HG03103 (cell line): ENCODE results near the gene EXOC3.
"Not testable (repeated sequence)": the region's sequence is repeated elsewhere in the genome, so short reads cannot be mapped to it uniquely, and the experiment has no call there.

Experiments
- ATAC-seq: cut with Tn5 transposase; IDR thresholded peaks from one replicate; pipeline ENCODE4 v1.9.1; 2021; ENCODE audit warnings: low read depth; ENCODE audit not compliant: unreplicated experiment

Gene EXOC3

GRCh38 chr5:483011-483410 lies 40.0 kb downstream of the EXOC3 start:
- no peak for ATAC-seq

GRCh38 chr5:483434-484140 lies 40.6 kb downstream of the EXOC3 start:
- ATAC-seq: no peak

- no peak for ATAC-seq
Observed at GRCh38 chr5:484556-484955, 41.6 kb downstream of the EXOC3 start.

- no peak for ATAC-seq
Observed at GRCh38 chr5:485113-485945, 42.4 kb downstream of the EXOC3 start.

- no peak for ATAC-seq
Observed at GRCh38 chr5:485946-486491, 43.0 kb downstream of the EXOC3 start.

GRCh38 chr5:486597-486996 lies 43.6 kb downstream of the EXOC3 start:
- not testable (repeated sequence) for ATAC-seq

- ATAC-seq: no peak
Observed at GRCh38 chr5:488241-488640, 45.3 kb downstream of the EXOC3 start.

GRCh38 chr5:488744-489688 lies 46.0 kb downstream of the EXOC3 start:
- no peak for ATAC-seq

- ATAC-seq: no peak
Observed at GRCh38 chr5:489689-490080, 46.7 kb downstream of the EXOC3 start.

GRCh38 chr5:490116-491106 lies 47.4 kb downstream of the EXOC3 start:
- ATAC-seq: no peak

- ATAC-seq: no peak
Observed at GRCh38 chr5:491119-491855, 48.3 kb downstream of the EXOC3 start.

GRCh38 chr5:491856-492155 lies 48.8 kb downstream of the EXOC3 start:
- ATAC-seq: no peak

GRCh38 chr5:492314-492893 lies 49.4 kb downstream of the EXOC3 start:
- ATAC-seq: no peak

GRCh38 chr5:493119-493701 lies 50.2 kb downstream of the EXOC3 start:
- ATAC-seq: no peak

GRCh38 chr5:493758-494157 lies 50.8 kb downstream of the EXOC3 start:
- ATAC-seq: no peak

GRCh38 chr5:494667-495255 lies 51.8 kb downstream of the EXOC3 start:
- no peak for ATAC-seq

- no peak for ATAC-seq
Observed at GRCh38 chr5:496028-496427, 53.1 kb downstream of the EXOC3 start.
